Activated T-cell treated with anti-CD3 and anti-CD28 coated beads, Interleukin-2, amount 50 U/mL, for 48 hours (primary cell): Measurements from ENCODE around the gene CALHM4.

Experiments
- DNase-seq, 2 experiments: peaks; one replicate each; pipeline ENCODE4 v3.0.0-alpha.2; 2020

CALHM4 gene

DNA sequence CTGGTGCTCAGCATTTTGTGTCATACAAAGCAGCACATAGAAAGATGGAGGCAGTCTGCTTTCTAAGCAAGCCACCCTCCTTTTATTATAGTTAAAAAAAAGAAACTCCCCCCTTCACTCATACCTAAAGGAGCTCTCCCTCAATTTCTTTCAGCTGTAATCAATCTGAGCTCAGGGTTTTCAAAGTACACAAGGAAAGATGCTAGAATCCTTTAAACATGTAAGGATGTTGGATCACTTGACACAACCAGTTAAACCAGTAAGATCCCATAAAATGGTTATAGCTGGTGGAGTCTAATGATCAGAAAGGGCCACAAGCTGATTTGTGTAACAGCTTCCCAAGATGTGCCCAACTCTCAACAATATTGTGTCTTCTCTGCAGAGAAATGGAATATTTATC is at the start of gene CALHM4:
Gene CALHM4 (plus strand): TSS at position 301 of the 400 bp plus-strand sequence. CDS start 43 bp downstream, at position 344.
- no peak for DNase-seq

GRCh38 chr6:116507324-116507723 is 46.2 kb upstream of the CALHM4 start:
- DNase-seq: no peak

DNA sequence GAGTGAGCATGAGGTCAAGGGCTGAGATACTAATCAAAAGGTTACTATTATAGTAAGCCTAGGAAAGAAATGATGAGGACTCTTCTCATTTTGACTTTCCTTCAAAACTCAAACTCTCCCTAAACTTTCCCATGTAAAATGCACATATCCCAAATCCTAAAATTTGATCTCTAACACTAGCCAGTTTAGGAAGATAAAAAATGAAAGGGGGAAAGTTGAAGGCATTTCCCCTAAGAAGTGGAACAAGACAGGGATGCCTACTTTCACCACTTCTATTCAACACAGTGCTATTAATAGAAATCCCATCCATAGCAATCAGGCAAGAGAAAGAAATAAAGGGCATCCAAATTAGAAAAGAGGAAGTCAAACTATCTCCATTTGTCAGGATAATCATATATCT is 45.0 kb upstream of the CALHM4 start:
- no peak for DNase-seq

- DNase-seq: no peak
These were observed 42.0 kb upstream of the CALHM4 start, which contains the start of gene CALHM5 for GRCh38 chr6:116511424-116512110. Gene CALHM5 (plus strand): TSS chr6:116511639. CDS start chr6:116511697, 58 bp downstream.

GRCh38 chr6:116512111-116512559 is 41.4 kb upstream of the CALHM4 start:
- no peak for DNase-seq

DNA sequence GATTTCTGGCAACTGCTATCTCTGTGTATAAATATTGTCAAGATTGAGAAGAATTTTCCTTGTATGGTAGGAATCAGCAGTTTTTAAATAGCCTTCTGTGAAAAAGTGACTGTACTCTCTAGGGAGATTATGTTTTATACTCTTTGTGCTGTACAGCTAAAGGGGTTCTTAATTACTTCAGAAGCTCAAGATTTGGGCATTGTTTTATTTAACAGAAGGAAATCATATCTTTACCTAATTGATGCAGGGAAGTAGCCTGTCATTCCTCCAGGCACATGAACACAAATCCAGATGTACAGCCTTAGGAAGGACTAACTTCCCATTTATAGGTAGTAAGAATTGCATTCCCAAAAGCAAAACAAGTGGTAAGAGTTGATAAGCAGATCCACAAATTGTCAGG is 40.8 kb upstream of the CALHM4 start:
- DNase-seq: no peak

- no peak for DNase-seq
These were observed 40.2 kb upstream of the CALHM4 start for GRCh38 chr6:116513224-116513875.

DNA sequence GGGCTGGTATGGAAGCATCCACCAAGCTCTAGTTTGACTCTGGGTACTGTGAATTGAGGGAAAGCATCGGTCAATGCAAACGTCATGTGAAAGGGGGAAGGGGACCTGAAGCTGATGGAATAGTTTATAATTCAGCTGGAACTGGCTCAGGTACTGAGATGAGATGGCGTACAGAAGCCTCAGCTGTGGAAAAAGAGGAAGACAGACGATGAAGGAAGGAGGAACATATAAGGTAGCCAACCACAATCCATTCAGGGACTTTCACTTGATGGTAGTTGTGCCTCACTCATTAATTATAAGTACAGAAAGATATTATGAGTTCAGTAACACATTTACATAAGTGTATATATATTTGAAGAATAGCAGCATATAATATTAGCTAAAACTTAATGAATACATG is 39.4 kb upstream of the CALHM4 start:
- DNase-seq: no peak

- DNase-seq: no peak
These were observed 38.4 kb upstream of the CALHM4 start for GRCh38 chr6:116515141-116515540.

DNA sequence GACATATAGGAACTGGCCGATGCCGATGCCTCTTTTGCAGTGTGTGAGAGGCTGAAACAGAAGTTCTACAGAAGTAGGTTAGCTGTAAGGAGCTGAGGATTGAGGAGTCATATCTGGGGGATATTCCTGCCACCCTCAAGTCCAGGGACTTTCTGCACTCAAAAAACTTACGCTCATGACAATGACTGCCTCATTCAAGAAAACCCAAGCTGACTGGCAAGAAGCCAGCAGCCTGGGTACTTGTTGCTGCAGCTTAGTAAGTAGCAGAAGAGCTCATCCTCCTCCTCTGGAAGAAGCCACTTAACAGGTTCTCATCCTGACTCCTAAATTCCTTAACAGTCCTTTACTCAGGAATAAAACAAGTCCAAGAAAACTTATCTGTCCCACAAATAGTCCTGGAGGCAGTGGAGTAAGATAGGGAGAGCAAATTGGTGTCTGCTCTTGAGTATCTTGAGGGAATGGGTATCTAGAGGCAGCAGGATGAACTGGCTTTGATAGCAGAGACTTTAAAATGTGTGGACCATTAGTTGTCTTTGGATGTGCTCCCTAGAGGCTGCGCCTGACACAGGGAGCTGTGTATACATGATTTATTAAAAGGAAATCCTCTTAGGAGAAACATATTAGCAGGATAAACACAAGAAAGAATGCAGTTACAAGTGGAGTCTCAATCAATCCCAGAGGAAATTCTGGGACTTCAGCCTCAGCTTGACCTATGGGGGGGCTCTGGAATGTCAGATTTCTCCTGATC is 34.8 kb upstream of the CALHM4 start:
- DNase-seq: no peak

DNA sequence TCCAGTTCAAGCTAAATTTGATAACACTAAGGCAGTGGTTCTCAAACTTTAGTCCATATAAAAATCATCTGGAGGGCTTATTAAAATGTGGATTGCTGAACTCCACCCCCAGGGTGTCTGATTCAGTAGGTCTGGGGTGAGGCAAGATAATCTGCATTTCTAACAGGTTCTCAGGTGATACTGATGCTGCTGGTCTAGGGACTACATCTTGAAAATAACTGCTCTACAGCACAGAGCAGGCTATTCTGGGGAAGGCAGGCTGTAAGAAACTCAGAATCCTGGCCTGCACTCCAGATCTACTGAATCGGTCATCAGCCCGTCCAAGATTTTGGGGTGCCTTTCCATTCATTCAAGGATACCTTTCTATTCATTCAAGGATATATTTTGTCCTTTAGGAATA is 30.7 kb upstream of the CALHM4 start:
- DNase-seq: no peak

DNA sequence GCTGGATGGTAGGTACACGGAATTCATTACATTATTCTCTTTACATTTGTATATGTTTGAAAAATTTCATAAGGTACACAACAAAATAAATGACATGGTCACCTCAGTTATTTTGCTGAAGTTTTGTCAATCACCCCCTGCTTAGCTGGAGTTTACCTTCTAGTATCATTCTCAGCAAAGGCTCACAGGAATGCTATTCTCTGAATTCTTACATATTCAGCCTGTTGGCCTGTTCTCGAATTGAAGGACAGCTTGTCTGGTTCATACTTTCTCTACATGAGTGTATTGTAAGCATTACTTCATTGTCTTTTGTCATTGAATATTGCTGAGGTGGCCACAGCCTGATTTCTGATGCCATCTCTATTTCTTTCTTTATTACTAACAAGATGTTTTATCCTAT is 29.3 kb upstream of the CALHM4 start:
- DNase-seq: no peak

GRCh38 chr6:116528133-116528532 is 25.4 kb upstream of the CALHM4 start:
- no peak for DNase-seq

DNA sequence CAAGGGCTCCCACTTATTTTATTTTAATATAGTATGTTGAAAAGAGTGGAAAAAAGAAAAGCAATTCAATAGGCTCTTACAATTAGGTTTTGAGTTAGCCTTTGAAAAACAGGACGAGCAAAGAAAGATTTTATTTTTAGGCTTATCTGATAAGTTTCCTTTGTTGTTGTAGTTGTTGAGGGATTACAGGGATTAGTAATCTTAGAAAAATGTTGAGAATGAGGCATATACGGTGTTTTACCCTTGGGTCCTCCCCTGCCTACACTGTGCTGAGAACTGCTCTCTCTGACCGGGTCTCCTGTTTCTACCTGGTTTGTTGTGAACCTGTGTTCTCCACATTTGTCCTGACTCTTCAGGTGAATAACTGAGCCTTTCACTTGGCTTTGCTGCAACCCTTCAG is 24.8 kb upstream of the CALHM4 start:
- DNase-seq: no peak

- no peak for DNase-seq
These were observed 23.9 kb upstream of the CALHM4 start for GRCh38 chr6:116529466-116530290.

- no peak for DNase-seq
These were observed 23.1 kb upstream of the CALHM4 start for GRCh38 chr6:116530436-116530835.

DNA sequence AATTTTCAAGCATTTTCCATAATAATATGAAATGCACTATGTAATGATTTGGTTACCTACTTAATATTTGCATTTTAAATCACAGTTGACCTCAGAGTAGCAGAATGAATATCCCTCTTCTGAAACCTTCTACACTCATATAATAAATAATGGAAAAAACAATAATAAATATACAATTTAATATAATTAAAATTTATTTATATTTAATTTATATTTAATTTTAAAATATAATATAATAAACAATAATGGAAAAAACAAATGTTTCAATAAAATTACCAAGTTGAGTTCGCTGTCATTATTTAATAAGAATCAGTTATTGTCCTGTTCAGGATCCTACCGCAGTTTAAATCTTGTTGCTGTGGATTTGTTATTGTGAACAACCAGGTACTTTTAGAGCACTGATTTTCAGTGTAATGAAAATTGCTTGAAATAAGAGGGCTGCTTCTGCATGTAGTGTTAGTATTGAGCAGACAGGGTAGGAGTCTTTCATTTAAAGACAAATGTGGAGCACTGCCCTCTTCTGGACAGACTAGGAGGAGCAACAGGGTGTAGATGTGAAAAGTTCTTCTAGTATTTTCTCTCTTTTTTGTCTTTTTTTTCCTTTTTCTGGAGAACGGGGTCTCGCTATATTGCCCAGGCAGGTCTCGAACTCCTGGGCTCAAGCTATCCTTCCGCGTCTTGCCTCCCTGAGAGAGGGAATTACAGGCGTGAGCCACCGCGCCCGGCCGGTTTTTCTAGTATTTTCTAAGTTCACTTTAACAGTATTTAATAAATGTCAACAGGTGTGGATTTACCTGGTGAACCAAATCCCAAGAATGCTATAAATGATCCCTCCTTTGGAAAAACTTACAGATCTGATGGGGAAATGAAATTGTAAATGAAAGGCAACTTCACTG is 21.6 kb upstream of the CALHM4 start:
- DNase-seq: peak; percentile 61 to 72

GRCh38 chr6:116533233-116533957 is 20.2 kb upstream of the CALHM4 start:
- DNase-seq: no peak

DNA sequence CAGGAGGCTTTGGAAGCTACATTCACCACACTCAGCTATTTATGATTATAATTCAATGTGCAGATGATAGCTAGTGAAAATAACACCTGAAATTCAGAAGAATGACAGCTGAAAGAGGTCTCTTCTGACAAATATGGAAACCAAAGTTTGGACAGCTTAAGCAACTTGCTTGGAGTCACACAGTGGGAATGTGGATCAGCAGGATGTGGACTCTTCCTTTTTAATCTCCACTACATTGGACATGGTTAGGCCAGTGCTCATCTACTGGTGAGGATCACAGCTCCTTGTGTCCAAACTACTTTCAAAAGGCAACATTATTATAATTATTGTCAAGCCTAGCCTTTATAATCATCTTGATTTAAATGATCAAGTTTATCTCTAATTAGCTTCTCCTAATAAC is 18.4 kb upstream of the CALHM4 start:
- no peak for DNase-seq

DNA sequence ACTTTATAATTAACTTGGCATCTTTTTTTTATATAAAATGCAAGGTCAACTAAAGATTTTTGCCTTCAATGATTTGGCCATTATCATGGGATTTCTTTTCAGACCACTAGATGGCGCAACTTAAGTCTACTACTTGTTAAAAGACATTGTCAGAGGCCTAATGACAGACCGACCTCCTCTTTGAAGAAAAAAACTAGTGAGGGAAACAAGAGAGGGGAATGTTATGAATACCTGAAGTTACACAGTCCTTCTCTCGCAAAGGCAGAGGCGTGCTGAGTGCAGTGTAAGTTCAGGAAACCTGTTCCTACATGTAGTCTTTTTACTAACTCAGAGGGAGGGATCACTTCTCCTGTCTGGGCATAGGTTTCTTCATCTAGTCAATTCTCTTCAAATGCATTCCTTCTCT is 17.3 kb upstream of the CALHM4 start:
- DNase-seq: peak in 1 of 2 experiments; percentile 31

GRCh38 chr6:116542426-116542825 is 11.1 kb upstream of the CALHM4 start:
- DNase-seq: no peak
